GM10266 (cell line): ENCODE results near the gene CSN3.

Experiments
- DNase-seq: peaks from one replicate; pipeline ENCODE4 v3.0.0; 2012; ENCODE audit errors: extremely low spot score
- TF ChIP-seq, protein P1 (sequence below): IDR thresholded peaks from 2 replicates; pipeline ENCODE4 v1.5.1; 2012; ENCODE audit warnings: mild to moderate bottlenecking, low read depth; ENCODE audit not compliant: control insufficient read depth, insufficient read depth; ENCODE audit errors: missing control alignments

The CSN3 gene

DNA sequence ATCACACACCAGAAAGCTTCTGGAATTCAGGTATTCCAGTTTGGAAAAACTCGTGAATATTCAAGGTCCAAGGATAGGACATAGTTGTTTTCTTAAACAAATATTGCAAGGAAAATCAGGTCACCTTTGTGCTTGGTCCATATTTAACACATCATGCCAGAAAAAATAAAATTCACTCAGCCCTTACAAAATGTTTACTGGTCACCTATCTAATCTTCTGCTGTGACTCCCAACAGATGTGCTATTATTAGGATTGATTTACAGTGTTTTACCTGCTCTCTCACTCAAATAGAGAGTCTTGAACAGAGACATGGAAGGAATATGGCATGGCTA is 9.5 kb downstream of the CSN3 start:
- TF ChIP-seq, protein P1, sequence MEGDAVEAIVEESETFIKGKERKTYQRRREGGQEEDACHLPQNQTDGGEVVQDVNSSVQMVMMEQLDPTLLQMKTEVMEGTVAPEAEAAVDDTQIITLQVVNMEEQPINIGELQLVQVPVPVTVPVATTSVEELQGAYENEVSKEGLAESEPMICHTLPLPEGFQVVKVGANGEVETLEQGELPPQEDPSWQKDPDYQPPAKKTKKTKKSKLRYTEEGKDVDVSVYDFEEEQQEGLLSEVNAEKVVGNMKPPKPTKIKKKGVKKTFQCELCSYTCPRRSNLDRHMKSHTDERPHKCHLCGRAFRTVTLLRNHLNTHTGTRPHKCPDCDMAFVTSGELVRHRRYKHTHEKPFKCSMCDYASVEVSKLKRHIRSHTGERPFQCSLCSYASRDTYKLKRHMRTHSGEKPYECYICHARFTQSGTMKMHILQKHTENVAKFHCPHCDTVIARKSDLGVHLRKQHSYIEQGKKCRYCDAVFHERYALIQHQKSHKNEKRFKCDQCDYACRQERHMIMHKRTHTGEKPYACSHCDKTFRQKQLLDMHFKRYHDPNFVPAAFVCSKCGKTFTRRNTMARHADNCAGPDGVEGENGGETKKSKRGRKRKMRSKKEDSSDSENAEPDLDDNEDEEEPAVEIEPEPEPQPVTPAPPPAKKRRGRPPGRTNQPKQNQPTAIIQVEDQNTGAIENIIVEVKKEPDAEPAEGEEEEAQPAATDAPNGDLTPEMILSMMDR: no peak
- no peak for DNase-seq

DNA sequence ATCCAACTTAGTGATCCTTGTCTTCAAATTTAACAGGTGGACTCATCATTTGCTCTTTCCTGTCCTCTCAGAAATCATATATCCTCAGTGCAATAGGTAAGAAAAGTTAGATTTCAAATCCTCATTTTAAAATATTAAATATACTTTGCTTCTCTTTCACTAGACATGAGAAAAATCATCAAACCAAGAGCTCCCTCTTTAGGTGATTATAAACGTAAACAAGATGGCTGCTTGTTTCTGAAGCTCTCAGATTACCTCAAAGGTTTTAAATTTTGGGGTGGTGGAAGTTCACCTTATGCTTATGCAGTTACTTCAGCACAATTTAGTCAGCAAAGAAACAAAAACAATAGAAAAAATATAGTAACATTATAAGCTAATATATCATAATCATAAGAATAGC is 27.3 kb downstream of the CSN3 start:
- DNase-seq: no peak
- TF ChIP-seq, protein P1: no peak

DNA sequence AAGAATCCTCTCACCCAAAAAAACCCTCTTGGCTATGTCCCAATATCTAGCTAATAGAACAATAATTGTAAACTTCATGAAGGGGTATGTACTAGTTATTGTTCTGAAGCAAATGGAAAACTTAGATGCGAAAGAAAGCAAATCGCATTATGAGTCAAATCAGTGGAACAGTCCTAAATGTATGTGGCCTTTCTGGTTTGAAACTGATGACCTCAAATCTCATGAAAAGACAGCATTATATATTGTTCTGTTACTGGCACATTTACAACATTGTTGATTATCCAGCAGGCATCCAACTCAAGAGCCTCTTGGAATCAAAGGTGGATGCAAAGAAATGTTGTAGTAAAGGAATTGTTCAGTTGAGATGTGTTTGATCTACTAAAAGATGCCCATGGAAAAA is 34.7 kb downstream of the CSN3 start:
- no peak for DNase-seq
- TF ChIP-seq, protein P1: no peak

DNA sequence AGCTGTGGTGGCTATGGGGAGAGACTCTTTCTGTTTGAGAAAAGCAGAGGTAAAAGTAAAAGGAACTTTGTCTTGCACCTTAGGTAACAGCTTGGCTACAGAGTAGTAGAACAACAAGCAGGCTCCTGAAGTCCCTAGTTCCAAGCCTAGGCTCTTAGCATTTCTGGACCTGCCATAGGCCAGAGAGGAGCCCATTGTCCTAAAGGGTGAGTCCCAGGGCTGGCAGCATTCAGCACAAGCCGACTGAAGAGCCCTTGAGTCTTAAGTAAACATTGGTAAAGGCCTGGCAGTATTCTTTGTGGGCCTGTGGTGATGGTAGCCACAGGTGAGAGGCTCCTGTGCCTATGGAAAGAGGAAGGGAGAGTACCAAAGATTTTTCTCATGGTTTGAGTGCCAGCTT is 38.2 kb downstream of the CSN3 start:
- no peak for DNase-seq
- TF ChIP-seq, protein P1: no peak

DNA sequence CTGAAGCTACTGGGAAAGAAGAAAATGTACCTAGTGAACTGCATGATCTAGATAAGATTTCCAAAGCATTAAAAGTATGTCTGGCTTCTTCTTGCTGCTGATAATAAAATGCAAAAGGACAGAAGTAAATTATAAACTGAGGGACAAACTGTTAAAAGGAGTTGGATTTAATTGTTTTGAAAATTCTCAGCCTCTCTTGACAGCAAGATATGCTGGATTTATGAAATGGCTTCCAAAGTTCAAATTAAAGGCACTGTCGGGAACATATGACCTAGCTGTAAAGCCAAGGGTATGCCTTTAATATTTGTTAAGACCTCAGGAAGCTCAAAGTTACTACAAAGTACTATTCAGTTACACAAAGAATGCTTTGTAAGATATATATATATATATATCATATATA is 46.3 kb downstream of the CSN3 start:
- DNase-seq: no peak
- TF ChIP-seq, protein P1: no peak

DNA sequence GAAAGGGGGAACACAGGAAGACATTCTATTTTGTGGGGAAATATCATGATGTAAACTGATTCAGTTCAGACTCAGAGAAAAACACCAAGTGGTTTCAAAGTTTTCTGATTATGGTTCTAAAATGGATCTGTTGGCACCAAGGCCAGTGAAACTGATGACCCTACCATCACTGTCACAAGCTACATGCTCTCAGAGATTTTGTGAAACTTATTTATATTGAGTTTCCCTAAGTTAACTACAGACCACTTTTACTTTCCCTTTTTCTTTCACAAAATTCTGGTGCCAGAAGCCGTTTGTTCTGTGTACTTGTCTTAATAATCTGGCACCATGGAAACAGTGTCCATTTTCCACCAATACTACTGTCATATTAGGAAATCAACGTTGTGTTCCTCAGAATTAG is 48.9 kb downstream of the CSN3 start:
- no peak for DNase-seq
- TF ChIP-seq, protein P1: no peak

DNA sequence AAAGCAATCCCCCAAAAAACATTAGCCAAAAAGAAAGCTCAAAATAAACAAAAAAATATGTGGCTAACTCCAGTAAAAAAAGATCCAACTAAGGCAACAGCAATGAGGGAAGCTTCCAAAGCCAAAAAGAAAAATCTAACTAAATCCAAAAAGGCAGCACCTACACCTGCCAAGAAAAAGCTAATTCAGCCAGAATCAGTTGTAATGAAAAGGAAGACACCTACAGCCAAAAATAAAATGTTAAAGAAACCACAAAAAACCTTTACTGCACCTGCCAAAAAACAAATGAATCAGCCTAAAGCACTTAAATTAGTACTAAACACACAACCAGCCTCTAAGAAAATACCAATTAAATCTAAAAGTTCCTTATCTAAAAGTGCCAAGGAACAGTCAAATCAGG is 55.2 kb downstream of the CSN3 start:
- TF ChIP-seq, protein P1: no peak
- DNase-seq: no peak
